Sigmoid colon (tissue), 4 donors: ENCODE data around the gene GPRIN1.

Experiments used
- POLR2A ChIP-seq, 2 donors: fragments of 450-650 bp; IDR thresholded peaks; one replicate each; pipeline ENCODE4 v1.6.1; 2016; ENCODE audit warnings: antibody characterized with exemption in 2 of 2, mild to moderate bottlenecking in 2 of 2, moderate library complexity in 2 of 2
- POLR2AphosphoS5 ChIP-seq, 4 donors: sonication (generic); formaldehyde crosslinking; IDR thresholded peaks; one replicate each; pipeline ENCODE4 v1.6.1; 2017; ENCODE audit warnings: antibody characterized with exemption in 4 of 4
- TF ChIP-seq, protein P1 (sequence below), 4 experiments: fragments of 450-650 bp in 3 of 4; fragments of 200-600 bp in 1 of 4; IDR thresholded peaks; one replicate each; pipeline ENCODE4 v1.5.1; 2016 to 2019; ENCODE audit warnings: antibody characterized with exemption in 4 of 4, mild to moderate bottlenecking in 3 of 4, moderate library complexity in 2 of 4

- TF ChIP-seq POLR2A (IDR thresholded peaks at IDR 0.05) (no peak), POLR2AphosphoS5 (IDR thresholded peaks at IDR 0.05) (no peak)
- TF ChIP-seq, protein P1, sequence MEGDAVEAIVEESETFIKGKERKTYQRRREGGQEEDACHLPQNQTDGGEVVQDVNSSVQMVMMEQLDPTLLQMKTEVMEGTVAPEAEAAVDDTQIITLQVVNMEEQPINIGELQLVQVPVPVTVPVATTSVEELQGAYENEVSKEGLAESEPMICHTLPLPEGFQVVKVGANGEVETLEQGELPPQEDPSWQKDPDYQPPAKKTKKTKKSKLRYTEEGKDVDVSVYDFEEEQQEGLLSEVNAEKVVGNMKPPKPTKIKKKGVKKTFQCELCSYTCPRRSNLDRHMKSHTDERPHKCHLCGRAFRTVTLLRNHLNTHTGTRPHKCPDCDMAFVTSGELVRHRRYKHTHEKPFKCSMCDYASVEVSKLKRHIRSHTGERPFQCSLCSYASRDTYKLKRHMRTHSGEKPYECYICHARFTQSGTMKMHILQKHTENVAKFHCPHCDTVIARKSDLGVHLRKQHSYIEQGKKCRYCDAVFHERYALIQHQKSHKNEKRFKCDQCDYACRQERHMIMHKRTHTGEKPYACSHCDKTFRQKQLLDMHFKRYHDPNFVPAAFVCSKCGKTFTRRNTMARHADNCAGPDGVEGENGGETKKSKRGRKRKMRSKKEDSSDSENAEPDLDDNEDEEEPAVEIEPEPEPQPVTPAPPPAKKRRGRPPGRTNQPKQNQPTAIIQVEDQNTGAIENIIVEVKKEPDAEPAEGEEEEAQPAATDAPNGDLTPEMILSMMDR (IDR thresholded peaks at IDR 0.05): no peak
Observed at GRCh38 chr5:176596069-176596644, 13.8 kb downstream of the GPRIN1 start.
